Measurements from ENCODE around the gene METTL2A.
"Not testable (repeated sequence)": the region's sequence is repeated elsewhere in the genome, so short reads cannot be mapped to it uniquely, and the experiment has no call there.

METTL2A gene

GRCh38 chr17:62454111-62454510, 30.4 kb downstream of the METTL2A start:
- DNase-seq; H3K36me3 ChIP-seq (ENCODE audit: control insufficient read depth in 1 of 2, insufficient read depth in 2 of 2, low read length in 2 of 2); H3K4me3 ChIP-seq (ENCODE audit: low read depth, low read length); H3K27ac ChIP-seq (ENCODE audit: low read depth, low read length); H2AFZ ChIP-seq (ENCODE audit: insufficient read depth, low read length, poor library complexity); H2BK12ac ChIP-seq (ENCODE audit: low read length); H2AK5ac ChIP-seq (ENCODE audit: low read length); H3K4me1 ChIP-seq (ENCODE audit: control insufficient read depth in 1 of 2, insufficient read depth in 2 of 2, low read length in 2 of 2); H4K12ac ChIP-seq (ENCODE audit: low read depth, low read length); H3K14ac ChIP-seq (ENCODE audit: low read length); H4K8ac ChIP-seq (ENCODE audit: low read depth, low read length); H3K9ac ChIP-seq (ENCODE audit: low read length); H3K79me1 ChIP-seq (ENCODE audit: low read length); H2BK120ac ChIP-seq (ENCODE audit: insufficient read depth, low read length, poor library complexity); H3K27me3 ChIP-seq (ENCODE audit: insufficient read depth, low read length); H3K18ac ChIP-seq (ENCODE audit: low read length); H3K4me2 ChIP-seq (ENCODE audit: low read length); H3K23ac ChIP-seq (ENCODE audit: low read length); H3K79me2 ChIP-seq (ENCODE audit: control insufficient read depth, insufficient read depth, low read length, poor library complexity); H4K91ac ChIP-seq (ENCODE audit: low read depth, low read length); H3K4ac ChIP-seq (ENCODE audit: low read depth, low read length); H2BK5ac ChIP-seq (ENCODE audit: low read depth, low read length, poor library complexity); H3K9me3 ChIP-seq (ENCODE audit: insufficient read depth, low read depth, low read length): not testable (repeated sequence)
- no CpG with 5 or more reads among the region's 3 CpGs for WGBS (ENCODE audit: extremely low coverage, insufficient coverage, insufficient read length)

DNA sequence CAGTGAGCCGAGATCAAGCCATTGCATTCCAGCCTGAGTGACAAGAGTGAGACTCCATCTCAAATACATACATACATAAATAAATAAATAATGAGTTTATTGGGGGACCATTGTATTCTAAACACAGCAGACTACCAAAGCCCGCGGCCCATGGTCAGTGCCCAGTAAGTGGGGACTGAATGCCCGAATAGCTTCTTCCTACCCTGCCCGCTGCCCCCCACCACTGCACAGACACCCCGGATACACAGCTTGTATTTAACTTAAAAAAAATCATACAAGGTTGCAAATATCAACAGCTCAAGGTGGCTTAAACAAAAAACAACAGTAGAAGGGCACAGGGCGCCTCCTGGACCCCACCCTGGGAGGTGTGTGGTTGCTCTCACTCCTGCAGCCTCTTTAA, 32.3 kb downstream of the METTL2A start:
- Histone ChIP-seq H4K12ac (ENCODE audit: low read depth, low read length) (no peak overlapping the region), H2BK5ac (ENCODE audit: low read depth, low read length, poor library complexity) (no peak overlapping the region), H4K91ac (ENCODE audit: low read depth, low read length) (no peak overlapping the region), H3K14ac (ENCODE audit: low read length) (no peak overlapping the region), H3K23ac (ENCODE audit: low read length) (no peak overlapping the region), H3K4me1 (ENCODE audit: control insufficient read depth in 1 of 2, insufficient read depth in 2 of 2, low read length in 2 of 2) (no peaks in the 10 kb centered on the region), H2AK5ac (ENCODE audit: low read length) (no peak overlapping the region), H3K9ac (ENCODE audit: low read length) (no peak overlapping the region), H3K4me2 (ENCODE audit: low read length) (no peak overlapping the region), H2AFZ (ENCODE audit: insufficient read depth, low read length, poor library complexity) (no peak overlapping the region), H3K18ac (ENCODE audit: low read length) (no peak overlapping the region), H3K4me3 (ENCODE audit: low read depth, low read length) (no peak overlapping the region), H3K27ac (ENCODE audit: low read depth, low read length) (no peak overlapping the region), H3K27me3 (ENCODE audit: insufficient read depth, low read length) (no peaks in the 10 kb centered on the region), H3K36me3 (ENCODE audit: control insufficient read depth in 1 of 2, insufficient read depth in 2 of 2, low read length in 2 of 2) (no peaks in the 10 kb centered on the region), H3K79me1 (ENCODE audit: low read length) (no peaks in the 10 kb centered on the region), H3K4ac (ENCODE audit: low read depth, low read length) (no peak overlapping the region), H4K8ac (ENCODE audit: low read depth, low read length) (no peak overlapping the region), H2BK120ac (ENCODE audit: insufficient read depth, low read length, poor library complexity) (no peak overlapping the region), H2BK12ac (ENCODE audit: low read length) (no peak overlapping the region), H3K79me2 (ENCODE audit: control insufficient read depth, insufficient read depth, low read length, poor library complexity) (no peaks in the 10 kb centered on the region), H3K9me3 (ENCODE audit: insufficient read depth, low read depth, low read length) (no peaks in the 10 kb centered on the region)
- WGBS (ENCODE audit: extremely low coverage, insufficient coverage, insufficient read length): no CpG with 5 or more reads among the region's 7 CpGs
- no peak for DNase-seq

GRCh38 chr17:62458483-62458882, 34.8 kb downstream of the METTL2A start:
- H3K27me3 ChIP-seq (ENCODE audit: insufficient read depth, low read length); H3K4ac ChIP-seq (ENCODE audit: low read depth, low read length); H3K9me3 ChIP-seq (ENCODE audit: insufficient read depth, low read depth, low read length); H3K14ac ChIP-seq (ENCODE audit: low read length); H3K18ac ChIP-seq (ENCODE audit: low read length); H3K36me3 ChIP-seq (ENCODE audit: control insufficient read depth in 1 of 2, insufficient read depth in 2 of 2, low read length in 2 of 2); H2BK12ac ChIP-seq (ENCODE audit: low read length); H2BK5ac ChIP-seq (ENCODE audit: low read depth, low read length, poor library complexity); H3K79me1 ChIP-seq (ENCODE audit: low read length); H2AFZ ChIP-seq (ENCODE audit: insufficient read depth, low read length, poor library complexity); H2BK120ac ChIP-seq (ENCODE audit: insufficient read depth, low read length, poor library complexity); H3K4me2 ChIP-seq (ENCODE audit: low read length); H3K4me3 ChIP-seq (ENCODE audit: low read depth, low read length); H3K4me1 ChIP-seq (ENCODE audit: control insufficient read depth in 1 of 2, insufficient read depth in 2 of 2, low read length in 2 of 2); H2AK5ac ChIP-seq (ENCODE audit: low read length); H3K9ac ChIP-seq (ENCODE audit: low read length); H4K12ac ChIP-seq (ENCODE audit: low read depth, low read length); H3K27ac ChIP-seq (ENCODE audit: low read depth, low read length); DNase-seq; H3K79me2 ChIP-seq (ENCODE audit: control insufficient read depth, insufficient read depth, low read length, poor library complexity); H3K23ac ChIP-seq (ENCODE audit: low read length); H4K91ac ChIP-seq (ENCODE audit: low read depth, low read length); H4K8ac ChIP-seq (ENCODE audit: low read depth, low read length): not testable (repeated sequence)
- no CpG with 5 or more reads among the region's 10 CpGs for WGBS (ENCODE audit: extremely low coverage, insufficient coverage, insufficient read length)

- H3K27me3 ChIP-seq (ENCODE audit: insufficient read depth, low read length); H3K14ac ChIP-seq (ENCODE audit: low read length); H4K8ac ChIP-seq (ENCODE audit: low read depth, low read length); H3K23ac ChIP-seq (ENCODE audit: low read length); H3K9me3 ChIP-seq (ENCODE audit: insufficient read depth, low read depth, low read length); H2AK5ac ChIP-seq (ENCODE audit: low read length); H3K4me1 ChIP-seq (ENCODE audit: control insufficient read depth in 1 of 2, insufficient read depth in 2 of 2, low read length in 2 of 2); H3K27ac ChIP-seq (ENCODE audit: low read depth, low read length); H2BK120ac ChIP-seq (ENCODE audit: insufficient read depth, low read length, poor library complexity); H3K4ac ChIP-seq (ENCODE audit: low read depth, low read length); H3K79me2 ChIP-seq (ENCODE audit: control insufficient read depth, insufficient read depth, low read length, poor library complexity); H3K4me2 ChIP-seq (ENCODE audit: low read length); H3K79me1 ChIP-seq (ENCODE audit: low read length); H4K12ac ChIP-seq (ENCODE audit: low read depth, low read length); H3K9ac ChIP-seq (ENCODE audit: low read length); H2BK5ac ChIP-seq (ENCODE audit: low read depth, low read length, poor library complexity); H2BK12ac ChIP-seq (ENCODE audit: low read length); DNase-seq; H4K91ac ChIP-seq (ENCODE audit: low read depth, low read length); H3K36me3 ChIP-seq (ENCODE audit: control insufficient read depth in 1 of 2, insufficient read depth in 2 of 2, low read length in 2 of 2); H2AFZ ChIP-seq (ENCODE audit: insufficient read depth, low read length, poor library complexity); H3K18ac ChIP-seq (ENCODE audit: low read length); H3K4me3 ChIP-seq (ENCODE audit: low read depth, low read length): not testable (repeated sequence)
- WGBS (ENCODE audit: extremely low coverage, insufficient coverage, insufficient read length): no CpG with 5 or more reads among the region's 3 CpGs
Observed at GRCh38 chr17:62464422-62464821, 40.7 kb downstream of the METTL2A start.
